HG02970 (cell line): ENCODE results near the gene POR.

Source experiments
- ATAC-seq: cut with Tn5 transposase; IDR thresholded peaks from one replicate; pipeline ENCODE4 v1.9.1; 2021; ENCODE audit warnings: mild to moderate bottlenecking, moderate library complexity, moderate number of reproducible peaks; ENCODE audit not compliant: unreplicated experiment, low FRiP score

The POR gene

DNA sequence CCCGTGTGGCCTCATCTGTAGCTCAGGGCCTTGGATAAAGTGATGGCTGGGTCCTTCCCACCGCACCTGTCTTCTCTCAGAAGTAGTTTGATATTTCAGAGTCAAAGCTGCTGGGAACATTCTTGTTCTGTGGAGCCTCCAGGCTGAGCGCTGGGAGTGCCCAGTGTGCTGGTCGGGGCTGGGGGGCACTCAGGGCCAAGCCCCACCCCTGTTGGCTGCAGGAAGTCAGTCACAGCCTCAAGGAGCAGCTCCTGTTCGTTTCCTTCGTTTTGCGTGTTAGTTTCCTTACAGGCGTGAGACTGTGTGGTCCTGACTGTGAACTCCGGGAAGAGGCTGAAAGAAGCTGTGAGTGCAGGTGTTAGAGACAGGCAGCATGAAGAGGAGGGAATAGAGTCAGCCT lies 33.2 kb downstream of the POR start:
- ATAC-seq: no peak

DNA sequence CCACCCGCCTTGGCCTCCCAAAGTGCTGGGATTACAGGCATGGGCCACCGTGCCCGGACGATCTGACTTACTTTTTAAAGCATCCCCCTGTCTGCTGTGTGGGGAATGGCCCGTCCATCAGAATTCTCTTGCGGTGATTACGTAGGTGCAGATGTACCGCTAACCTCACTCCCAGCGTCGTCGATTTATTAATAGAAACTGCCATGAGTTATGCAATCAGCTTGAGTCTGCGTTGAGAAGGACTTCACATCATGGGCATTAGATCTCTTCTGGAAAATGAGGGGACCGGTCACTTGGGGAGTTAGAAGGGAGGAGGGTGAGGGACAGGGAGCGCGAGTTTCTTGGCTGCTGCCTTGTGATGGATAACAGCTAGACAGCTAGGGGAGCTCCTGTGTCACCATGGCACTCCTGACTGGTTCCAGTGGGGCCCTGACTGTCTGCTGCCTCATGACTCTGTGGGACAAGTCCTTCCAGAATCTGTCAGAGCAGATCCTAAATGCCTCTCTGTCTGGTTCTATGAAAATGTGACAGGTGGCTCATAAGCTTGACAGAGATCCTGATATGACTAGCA lies 35.2 kb downstream of the POR start:
- ATAC-seq: no peak

- no peak for ATAC-seq
Measured at GRCh38 chr7:75951506-75951905, 36.6 kb downstream of the POR start.

DNA sequence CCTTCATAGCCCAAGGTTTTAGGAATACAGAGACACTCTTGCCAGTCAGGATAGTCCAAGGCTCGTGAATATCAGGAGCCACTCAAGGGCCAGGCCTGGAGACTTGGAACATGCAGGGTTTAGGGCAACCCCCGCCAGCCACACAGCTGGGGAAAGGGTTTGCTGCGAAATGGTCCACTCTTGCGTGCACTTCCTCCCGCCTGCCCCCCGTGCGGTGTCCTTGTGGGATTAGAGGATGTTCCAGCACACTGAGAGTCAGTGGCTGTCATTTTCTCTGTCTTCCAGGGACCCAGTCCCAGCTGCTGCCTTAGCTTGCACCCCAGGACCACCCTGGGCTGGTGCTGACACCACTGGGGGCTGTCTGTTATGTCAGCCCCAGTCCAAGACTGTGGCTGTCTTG lies 38.5 kb downstream of the POR start:
- no peak for ATAC-seq

DNA sequence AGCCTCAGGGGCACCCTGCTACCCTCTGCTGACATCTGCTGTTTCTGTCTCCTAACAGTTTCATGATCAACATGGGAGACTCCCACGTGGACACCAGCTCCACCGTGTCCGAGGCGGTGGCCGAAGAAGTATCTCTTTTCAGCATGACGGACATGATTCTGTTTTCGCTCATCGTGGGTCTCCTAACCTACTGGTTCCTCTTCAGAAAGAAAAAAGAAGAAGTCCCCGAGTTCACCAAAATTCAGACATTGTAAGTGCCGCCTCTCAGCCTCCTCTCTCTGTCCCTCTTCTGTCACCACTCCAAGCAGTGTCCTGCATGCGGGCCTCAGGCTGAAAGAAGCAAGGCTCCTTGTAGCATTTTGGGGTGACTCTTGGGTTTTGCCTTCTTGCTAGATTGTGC lies 39.0 kb downstream of the POR start:
- ATAC-seq: no peak

GRCh38 chr7:75955331-75955955 lies 40.5 kb downstream of the POR start:
- ATAC-seq: no peak

- ATAC-seq: no peak
Measured at GRCh38 chr7:75957021-75957736, 42.2 kb downstream of the POR start.

GRCh38 chr7:75958802-75959543 lies 44.0 kb downstream of the POR start:
- no peak for ATAC-seq

DNA sequence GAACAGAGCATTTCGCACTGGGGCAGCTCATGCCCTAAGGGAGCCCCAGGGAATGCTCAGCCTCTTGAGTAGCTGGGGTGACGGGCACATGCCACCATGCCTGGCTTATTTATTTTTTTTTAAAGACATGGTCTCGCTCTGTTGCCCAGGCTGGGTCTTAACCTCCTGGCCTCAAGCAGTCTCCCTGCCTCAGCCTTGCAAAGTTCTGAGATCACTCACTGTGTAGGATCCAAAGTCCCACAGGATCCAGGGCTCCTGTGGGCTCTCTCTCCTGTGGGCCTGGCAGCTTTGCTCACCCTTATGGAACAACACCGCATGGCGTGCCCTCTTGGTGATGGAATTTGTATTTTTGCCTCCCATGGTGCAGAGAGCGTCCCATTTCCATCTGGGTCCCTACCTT lies 45.4 kb downstream of the POR start:
- no peak for ATAC-seq

DNA sequence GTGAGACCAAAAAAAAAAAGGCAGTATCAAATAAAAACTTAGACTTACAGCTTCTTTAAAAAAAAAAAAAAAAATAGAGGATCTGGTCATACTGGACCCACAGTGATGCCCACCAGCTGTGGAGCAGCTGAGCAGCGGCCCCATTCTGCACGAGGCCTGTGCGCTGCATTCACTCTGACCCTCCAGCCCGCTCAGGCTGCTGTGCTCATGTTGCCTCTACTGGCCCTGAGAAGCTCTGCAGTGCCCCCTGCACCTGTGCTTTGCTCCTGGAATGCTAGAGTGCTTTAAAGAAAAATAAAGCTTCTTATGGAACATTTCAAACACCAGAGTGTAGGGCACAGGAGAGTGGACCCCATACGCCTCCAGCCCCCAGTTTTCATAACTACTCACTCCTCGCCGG lies 46.3 kb downstream of the POR start:
- no peak for ATAC-seq

GRCh38 chr7:75962607-75963380 lies 47.8 kb downstream of the POR start:
- no peak for ATAC-seq

DNA sequence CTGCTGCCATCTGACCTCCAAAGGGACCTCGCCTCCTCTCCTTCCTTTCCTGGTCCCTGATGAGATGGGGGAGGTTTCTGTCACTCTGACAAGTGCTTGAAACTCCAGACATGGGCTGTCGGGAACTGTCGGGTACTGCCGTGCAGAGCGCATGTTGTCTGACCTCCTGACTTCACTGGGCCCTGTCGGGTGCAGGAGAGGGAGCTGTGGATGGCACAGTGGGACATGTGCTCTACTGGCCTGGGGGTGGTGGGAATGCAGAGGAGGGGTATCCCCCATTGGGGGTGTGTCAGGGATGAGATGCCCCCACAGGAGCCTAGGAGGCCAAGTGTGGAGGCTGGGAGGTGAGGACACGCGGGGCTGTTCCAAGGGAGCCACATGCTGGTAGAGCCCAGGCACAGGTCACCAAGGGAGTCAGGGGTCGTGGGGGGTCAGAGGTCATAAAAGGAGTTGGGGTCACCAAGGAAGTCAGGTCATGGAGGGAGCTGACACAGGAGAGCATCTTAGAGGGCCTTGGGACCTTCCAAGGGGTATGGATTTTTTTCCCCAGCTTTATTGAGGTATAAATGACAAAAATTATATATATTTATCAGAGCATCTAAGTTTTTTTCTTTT lies 48.5 kb downstream of the POR start:
- ATAC-seq: no peak

DNA sequence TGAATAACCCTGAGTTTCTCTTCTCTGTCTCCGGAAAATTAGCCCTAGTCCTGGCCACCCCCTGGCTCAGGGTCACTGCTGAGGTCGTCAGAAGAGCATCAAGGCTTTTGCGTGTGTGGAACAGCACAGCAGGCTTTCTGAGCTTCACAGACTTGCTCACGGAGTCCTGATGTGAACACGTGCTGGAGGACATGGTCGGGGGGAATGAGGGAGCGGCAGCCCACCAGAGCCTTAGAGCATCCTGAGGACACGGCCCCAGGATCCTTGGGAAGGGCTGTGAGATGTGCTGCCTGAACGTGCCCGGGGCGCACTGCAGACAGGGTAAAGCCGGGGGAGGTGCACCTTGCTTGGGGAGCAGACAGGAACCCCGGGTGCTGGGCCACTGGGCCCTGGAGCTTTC lies 50.7 kb downstream of the POR start:
- ATAC-seq: no peak

GRCh38 chr7:75966190-75966961 lies 51.4 kb downstream of the POR start:
- no peak for ATAC-seq

GRCh38 chr7:75967055-75967454 lies 52.1 kb downstream of the POR start:
- ATAC-seq: no peak

DNA sequence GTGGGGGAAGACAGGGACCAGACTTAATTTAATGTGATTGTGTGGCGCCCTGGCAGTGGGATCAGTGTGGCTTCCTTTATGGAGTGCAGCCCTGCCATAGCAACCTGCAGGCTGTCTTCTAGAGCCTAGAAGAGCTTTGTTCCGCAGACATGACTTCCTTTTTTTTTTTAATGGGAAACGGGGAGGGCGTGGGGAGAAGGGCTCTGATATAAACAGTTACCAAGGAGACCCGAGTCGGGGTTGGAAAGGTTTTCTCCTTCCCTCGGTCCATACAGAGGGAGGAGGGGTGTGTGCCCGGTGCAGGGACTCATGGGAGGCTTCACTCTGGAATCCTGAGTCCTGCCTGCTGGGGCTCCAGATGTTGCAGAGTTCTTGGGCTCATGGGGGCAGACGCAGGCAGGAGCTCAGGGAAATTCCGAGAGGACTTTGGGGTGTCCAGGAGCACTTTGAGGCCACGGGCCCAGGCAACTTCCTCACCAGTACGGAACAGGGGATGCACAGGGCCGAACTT lies 52.6 kb downstream of the POR start:
- ATAC-seq: no peak

DNA sequence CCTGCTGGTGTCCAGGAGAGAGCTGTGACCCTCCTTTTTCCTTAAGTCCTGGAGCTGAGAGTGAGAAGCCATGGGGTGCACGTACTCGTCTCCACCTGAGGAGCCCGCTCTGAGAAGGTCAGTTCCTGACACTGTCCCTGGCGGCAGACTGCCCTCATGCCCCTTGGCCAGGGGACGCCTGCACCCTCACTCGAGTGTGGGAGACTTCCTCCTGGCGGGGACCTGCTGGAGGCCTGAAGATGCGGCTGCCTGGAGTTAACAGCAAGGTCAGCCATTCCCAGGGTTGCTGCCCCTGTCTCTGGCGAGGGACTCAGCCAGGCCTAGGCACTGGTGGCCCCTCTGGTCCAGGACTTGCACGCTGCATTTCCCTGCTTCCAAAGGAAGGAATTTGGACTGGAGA lies 53.1 kb downstream of the POR start:
- no peak for ATAC-seq

GRCh38 chr7:75968561-75969001 lies 53.6 kb downstream of the POR start:
- ATAC-seq: no peak

DNA sequence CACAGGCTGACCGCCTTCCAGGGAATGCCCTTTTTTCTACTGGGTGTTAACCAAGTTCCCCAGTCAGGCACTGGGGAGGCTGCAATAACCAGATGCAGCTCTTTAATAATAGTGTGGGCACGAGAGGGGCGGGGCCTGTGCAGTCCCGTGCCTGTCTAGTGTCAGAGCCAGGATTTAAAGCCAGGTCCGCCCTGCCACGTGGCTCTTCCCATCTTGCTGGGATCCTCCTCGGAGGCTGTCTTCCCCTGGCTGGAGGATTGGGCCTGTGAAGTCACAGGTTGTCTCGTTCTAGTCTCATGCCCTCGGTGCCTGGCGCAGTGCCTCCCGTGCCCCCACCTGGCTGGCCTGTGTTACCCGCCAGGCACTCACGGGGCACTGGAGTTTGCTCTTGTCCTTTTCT lies 54.2 kb downstream of the POR start:
- ATAC-seq: no peak
